HS-5 (cell line): ENCODE measurements around the gene ZXDB.
"Not testable (repeated sequence)": the region's sequence is repeated elsewhere in the genome, so short reads cannot be mapped to it uniquely, and the experiment has no call there.

Source experiments
- DNase-seq: peaks from one replicate; pipeline ENCODE4 v3.0.0-alpha.2; 2012; ENCODE audit warnings: low read depth

ZXDB gene

DNA sequence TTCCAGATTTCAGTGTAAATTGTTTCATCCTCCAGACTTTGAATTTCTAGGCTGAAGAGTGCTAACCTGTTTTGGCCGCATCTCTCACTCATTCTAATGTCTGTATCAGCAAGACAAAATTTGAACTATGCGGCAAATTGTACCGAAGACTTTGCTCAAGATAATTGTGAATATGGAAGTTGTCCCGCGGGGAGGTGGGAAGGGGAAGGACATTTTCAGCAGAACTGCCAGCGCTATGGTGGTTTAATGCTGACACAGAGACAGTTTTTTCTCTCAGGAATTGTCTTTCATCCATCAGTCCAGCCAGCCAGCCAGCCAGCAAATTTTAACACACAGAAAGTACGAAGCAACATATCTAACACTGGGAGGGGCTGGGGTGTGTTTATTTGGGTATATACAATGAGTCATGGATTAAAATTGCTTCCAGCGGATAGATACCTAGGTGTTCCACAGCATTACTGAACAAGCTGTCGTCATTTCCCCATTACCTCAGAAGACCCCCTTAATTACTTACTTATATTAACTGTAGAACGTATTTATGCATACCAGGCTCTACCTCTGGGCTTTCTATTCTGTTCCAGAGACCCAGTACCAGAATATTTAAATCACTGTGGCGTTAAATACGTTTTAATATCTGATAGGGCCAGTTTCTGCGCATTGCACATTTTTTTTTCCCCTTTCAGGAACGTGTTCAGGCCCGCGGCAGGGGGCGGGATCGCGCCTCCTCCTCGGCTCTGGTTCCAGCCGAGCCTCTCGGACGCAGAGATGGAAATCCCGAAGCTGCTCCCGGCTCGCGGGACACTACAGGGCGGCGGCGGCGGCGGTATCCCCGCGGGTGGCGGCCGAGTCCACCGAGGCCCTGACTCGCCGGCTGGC, at the start of gene ZXDB:
Gene ZXDB (plus strand): TSS at position 728 of the 876 bp plus-strand sequence. CDS start 38 bp downstream, at position 766.
- DNase-seq, result not testable (repeated sequence)

DNA sequence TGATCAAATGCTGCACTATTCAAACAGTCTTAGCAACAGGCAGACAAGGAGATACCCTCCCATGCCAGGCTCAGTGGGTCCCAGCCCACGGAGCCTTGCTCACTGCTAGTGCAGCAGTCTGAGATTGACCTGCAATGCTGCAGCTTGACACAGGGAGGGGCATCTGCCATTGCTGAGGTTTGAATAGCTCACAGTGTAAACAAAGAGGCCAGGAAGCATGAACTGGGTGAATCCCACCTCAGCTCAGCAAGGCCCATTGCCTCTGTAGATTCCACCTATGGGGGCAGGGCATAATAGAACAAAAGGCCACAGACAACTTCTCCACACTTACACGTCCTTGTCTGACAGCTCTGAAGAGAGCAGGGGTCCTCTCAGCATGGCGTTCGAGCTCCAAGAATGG, 26.6 kb upstream of the ZXDB start:
- DNase-seq, result no peak

DNA sequence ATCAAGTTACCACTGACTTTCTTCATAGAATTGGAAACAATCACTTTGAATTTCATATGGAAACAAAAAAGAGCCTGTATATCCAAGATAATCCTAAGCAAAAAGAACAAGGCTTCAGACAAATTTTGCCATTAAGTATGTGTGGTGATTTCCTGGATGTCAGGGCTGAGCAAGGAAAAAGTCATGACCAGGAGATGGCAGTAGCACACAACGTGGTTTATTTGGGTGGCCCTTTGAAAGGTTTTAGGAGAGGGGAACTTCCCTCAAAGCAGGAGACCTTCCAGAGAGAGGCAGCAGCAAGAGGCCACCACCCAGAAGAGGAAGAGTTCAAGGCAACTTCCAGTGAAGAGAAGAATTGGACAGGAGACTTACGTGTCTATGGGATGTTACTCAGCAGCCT, 18.1 kb upstream of the ZXDB start:
- no peak for DNase-seq

DNA sequence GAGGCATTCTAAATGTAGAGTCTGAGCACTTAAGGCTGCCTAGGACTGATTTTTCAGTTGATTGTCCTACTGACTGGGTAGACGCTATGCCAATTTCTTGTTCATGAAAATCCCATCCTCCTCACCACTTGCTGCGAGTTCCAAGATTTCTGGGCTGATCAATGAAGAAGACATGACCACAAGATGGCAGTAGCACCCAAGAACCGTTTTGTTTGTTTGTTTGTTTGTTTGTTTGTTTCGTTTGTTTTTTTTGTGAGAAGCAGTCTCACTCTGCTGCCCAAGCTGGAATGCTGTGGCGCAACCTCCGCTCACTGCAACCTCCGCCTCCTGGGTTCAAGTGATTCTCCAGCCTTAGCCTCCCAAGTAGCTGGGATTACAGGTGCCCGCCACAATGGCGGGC, 8.9 kb upstream of the ZXDB start:
- DNase-seq, result not testable (repeated sequence)

DNA sequence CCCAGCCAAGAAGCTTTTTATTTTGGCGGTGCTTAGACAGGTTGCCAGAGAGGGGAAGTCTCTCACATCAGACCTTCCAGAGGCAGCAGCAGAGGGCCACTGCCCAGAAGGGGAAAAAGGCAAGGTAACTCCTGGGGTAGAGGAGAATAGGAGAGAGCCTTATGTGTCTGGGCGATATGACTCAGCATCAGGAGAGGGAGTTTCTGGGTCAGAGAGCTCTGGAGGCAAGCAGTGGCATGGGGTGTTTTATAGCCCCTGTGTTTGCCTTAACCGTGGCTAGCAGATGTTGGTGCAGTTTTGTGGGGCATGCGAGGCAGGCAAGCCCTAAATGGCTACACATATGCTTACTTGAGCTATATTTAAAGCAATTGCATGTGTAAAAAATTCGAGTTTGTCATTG, 8.3 kb upstream of the ZXDB start:
- DNase-seq, result no peak

DNA sequence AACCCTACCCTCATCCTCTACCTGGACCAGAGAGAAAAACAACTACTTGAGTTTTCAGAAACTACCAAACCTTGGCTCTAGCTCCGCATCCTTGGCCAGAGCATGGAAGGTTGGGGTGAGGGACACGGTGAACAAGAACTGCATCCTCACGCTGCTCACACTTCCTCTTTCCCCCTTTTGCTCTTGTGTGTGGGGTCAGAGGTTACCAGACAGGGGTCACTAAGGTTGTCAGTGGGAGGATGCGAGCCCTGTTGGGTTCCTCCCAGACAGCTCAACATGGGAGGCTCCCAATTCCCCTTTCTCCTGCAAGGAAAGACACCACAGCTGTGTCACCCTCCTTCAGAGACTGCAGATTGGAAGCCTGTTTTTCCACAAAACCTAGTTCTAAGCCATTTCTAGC, 5.5 kb upstream of the ZXDB start:
- no peak for DNase-seq

DNA sequence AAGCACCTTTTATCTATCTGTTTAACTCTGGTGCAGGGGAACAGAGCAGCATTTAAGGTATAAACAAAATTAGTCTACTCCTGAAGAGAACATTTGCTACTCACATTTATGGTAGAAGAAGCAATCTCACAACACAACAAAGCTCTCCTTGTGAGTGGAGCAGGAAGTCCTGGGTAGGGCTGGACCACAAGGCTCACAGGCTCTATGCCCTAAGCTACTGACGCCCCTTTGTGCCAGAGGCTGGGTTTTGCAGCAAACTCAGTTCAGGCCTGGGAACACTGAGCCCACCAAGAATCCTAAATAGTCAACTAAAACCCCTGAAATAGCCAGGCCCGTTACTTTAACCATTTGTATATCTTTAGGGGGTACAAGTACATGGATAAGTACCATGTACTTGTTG, 4.7 kb upstream of the ZXDB start:
- DNase-seq, result no peak

DNA sequence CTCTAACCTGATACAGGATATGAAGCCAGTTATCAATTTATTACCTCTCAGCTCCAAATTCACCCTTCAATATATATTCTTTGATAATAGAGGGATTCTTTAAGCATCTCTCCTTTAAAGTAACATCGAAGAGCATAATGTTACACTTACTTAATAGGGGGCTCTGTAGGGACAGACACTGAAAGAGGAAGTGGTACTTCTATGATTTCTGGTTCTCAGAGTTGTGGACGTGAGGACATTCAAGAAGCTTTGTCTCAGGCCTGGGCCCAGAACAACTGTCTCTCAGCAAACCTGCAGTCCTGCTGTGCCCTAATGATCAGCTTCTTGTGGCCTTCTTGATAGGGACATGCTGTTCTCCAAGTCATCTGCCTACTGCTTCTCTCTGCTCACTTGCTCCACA, 4.2 kb upstream of the ZXDB start:
- no peak for DNase-seq

DNA sequence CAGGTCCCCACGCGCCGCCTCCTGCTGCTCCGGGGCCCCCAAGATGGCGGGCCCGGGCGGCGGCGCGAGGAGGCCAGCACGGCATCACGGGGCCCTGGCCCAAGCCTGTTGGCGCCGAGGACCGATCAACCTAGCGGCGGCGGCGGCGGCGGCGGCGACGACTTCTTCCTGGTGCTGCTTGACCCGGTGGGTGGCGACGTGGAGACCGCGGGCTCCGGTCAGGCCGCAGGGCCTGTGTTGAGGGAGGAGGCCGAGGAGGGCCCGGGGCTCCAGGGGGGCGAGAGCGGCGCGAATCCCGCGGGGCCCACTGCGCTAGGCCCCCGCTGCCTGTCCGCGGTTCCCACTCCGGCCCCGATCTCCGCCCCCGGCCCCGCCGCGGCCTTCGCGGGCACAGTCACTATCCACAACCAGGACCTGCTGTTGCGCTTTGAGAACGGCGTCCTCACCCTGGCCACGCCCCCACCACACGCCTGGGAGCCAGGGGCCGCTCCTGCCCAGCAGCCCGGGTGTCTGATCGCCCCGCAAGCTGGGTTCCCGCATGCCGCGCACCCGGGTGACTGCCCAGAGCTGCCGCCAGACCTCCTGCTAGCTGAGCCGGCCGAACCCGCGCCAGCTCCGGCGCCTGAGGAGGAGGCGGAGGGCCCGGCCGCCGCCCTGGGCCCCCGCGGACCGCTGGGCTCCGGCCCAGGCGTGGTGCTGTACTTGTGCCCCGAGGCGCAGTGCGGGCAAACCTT, 516 bp downstream of the ZXDB start:
- DNase-seq, result not testable (repeated sequence)

DNA sequence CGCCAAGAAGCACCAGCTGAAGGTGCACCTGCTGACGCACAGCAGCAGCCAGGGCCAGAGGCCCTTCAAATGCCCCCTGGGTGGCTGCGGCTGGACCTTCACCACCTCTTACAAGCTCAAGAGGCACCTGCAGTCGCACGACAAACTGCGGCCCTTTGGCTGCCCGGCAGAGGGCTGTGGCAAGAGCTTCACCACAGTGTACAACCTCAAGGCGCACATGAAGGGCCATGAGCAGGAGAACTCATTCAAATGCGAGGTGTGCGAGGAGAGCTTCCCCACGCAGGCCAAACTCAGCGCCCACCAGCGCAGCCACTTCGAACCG, 1.0 kb downstream of the ZXDB start:
- not testable (repeated sequence) for DNase-seq

DNA sequence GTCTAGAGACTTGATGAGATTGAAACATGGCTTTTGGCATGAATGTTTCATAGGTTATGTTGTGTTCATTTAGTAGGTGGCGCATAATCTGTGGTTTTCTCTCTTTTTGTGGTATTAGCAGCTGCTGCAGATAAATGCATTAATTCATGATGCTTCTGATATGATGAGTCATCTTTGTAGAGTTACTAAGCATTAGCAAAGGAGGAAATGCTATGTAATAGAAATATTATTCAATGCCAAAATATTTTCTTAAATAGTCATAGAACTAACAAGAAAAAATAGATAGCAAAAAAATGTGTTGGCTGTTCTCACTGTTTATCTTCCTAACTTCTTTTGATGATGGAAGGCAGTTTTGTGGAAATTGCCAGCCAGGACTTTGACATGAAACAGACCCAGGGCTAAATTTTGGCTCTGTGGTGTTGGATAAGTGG, 3.6 kb downstream of the ZXDB start:
- DNase-seq, result peak; percentile 50

DNA sequence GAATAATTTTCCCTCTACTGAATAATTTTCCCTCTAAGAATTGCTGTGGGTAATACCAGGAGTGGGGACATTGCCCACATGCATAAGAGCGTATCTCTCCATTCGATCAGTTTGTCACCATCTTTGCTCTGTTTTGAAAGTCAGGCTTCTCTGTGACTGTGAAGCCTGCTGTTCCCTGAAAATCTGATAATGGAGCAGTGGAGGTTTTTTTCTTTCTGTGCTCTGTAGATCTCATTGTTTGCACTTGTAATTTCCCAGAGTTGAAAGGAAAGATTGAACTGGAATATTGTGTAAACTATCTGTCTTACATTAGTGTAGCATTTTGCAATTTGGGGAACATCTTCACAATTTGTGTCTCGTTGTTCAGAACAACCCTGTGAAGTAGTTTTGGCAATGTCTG, 4.3 kb downstream of the ZXDB start:
- no peak for DNase-seq

DNA sequence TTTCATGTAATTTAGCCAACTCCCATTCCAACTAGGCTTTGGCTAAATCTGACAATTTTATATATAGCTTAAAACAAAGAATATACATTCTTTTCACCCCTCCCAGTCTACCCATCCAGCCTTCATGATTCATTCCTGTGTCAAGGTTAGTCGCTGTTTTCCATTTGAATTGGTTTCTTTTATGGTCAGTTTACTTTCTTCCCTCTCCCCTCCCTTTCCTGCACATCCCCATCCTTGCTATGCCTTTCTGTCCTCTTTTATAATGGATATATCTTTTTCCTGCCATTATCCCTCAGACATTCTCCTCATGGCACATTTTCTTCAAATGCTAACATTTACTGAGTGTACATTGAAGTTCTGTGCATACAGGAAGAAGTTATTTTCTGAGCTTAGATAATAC, 4.7 kb downstream of the ZXDB start:
- no peak for DNase-seq

DNA sequence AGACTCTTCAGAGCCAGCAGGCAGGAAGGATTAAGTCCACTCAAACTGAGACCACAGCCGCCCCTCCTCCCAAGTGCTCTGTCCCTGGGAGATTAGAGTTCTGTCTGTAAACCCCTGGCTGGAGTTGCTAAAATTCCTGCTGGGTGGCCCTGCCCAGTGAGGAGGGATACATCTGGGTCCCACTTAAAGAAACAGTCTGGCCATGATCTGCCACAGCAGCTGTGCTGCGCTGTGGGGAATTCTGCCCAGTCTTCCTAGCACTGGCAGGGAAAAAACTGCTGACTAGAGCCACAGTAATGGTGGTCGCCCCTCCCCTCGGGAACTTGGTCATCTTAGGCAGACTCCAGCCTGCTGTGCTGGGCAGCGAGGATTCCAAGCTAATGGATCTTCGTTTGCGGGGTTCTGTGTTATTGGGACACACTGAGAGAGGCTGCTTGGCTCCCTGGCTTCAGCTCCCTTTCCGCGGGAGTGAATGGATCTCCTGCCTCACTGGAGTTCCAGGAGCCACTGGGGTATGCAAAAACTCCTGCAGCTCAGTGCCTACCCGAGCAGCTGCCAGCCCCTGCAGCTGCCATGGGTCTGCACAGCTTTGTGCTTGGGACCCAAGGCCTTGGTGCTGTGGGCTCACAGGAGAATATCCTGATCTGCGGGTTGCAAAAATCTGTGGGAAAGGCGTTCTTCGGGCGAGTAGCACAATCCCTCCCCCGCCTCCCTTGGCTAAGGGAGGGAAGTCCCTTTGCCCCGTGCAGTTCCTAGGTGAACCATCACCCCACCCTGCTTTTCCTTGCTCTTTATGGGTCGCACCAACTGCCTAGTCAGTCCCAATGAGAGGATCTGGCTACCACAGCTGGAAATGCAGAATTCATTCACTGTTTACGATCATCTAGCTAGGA, 15.7 kb downstream of the ZXDB start:
- no peak for DNase-seq

DNA sequence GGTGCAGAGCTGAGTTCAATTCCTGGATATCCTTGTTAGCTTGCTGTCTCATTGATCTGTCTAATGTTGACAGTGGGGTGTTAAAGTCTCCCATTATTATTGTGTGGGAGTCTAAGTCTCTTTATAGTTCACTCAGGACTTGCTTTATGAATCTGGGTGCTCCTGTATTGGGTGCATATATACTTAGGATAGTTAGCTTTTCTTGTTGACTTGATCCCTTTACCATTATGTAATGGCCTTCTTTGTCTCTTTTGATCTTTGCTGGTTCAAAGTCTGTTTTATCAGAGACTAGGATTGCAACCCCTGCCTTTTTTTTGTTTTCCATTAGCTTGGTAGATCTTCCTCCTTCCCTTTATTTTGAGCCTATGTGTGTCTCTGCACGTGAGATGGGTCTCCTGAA, 21.5 kb downstream of the ZXDB start:
- DNase-seq, result not testable (repeated sequence)

DNA sequence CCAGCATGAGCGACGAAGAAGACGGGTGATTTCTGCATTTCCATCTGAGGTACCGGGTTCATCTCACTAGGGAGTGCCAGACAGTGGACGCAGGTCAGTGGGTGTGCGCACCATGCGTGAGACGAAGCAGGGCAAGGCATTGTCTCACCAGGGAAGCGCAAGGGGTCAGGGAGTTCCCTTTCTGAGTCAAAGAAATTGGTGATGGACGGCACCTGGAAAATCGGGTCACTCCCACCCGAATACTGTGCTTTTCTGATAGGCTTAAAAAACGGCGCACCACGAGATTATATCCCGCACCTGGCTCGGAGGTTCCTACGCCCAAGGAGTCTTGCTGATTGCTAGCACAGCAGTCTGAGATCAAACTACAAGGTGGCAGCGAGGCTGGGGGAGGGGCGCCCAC, 37.6 kb downstream of the ZXDB start:
- DNase-seq, result not testable (repeated sequence)

DNA sequence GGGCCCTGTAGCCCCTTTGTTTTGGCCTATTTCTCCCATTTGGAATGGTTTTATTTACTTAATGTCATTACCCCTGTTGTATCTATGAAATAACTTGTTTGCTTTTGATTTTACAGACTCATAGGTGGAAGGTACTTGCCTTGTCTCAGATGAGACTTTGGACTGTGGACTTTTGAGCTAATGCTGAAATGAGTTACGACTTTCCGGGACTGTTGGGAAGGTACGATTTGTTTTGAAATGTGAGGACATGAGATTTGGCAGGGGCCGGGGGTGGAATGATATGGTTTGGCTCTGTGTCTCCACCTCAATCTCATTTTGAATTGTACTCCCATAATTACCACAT, 48.8 kb downstream of the ZXDB start:
- no peak for DNase-seq

DNA sequence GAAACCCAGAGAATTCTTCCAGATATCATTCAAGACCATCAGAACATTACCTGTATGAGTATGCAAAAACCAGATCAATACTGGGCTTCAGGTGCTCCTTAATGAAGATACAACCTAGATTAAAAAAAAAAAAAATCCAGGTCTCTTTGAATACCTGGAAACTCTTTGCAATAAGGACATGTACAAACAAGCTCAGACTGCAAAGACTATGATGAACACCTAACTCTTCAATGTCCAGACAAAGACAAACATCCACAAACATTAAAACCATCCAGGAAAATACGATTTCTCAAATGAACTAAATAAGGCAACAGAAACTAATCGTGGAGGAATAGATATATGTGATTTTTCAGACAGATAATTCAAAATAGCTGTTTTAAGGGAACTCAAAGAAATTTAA, 49.5 kb downstream of the ZXDB start:
- DNase-seq, result no peak

DNA sequence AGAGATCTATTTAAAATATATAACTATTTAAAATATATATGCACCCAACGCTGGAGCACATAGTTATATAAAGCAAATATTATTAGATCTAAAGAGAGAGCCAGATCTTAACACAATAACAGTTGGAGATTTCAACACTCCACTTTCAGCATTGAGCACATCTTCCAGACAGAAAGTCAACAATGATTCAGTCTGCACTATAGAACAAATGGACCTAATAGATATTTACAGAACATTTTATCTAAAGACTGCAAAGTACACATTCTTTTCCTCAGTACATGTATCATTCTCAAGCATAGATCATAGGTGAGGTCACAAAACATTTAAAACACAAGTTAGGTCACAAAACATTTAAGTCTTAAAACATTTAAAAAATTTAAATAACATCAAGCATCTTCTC, 51.9 kb downstream of the ZXDB start:
- DNase-seq, result no peak

DNA sequence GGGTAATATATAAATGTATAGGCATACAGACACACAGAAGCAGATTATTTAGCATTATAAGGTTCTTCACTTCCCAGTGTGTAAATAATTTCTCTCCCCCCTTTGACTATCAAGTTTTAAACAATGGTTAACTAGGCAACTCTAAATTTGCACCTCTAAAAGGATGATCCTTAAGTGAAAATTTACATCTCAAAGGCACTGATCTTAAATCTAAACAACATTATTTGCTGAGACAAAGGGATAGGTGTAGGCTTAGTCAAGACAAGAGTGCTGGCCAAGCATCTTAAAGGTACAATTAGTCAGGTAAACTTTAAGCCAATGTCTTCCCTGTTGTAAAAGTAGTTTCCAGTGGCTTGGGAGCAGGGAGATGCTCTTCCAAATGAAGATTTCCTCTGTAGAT, 55.2 kb downstream of the ZXDB start:
- DNase-seq, result no peak
